Activated CD4-positive, alpha-beta T cell treated with anti-CD3 and anti-CD28 coated beads for 24 hours (primary cell): ENCODE measurements around the gene TCOF1.

Experiments used
- DNase-seq, 2 donors: peaks; one replicate each; pipeline ENCODE4 v3.0.0-alpha.2; 2020; ENCODE audit warnings: low read depth in 2 of 2

The TCOF1 gene

DNA sequence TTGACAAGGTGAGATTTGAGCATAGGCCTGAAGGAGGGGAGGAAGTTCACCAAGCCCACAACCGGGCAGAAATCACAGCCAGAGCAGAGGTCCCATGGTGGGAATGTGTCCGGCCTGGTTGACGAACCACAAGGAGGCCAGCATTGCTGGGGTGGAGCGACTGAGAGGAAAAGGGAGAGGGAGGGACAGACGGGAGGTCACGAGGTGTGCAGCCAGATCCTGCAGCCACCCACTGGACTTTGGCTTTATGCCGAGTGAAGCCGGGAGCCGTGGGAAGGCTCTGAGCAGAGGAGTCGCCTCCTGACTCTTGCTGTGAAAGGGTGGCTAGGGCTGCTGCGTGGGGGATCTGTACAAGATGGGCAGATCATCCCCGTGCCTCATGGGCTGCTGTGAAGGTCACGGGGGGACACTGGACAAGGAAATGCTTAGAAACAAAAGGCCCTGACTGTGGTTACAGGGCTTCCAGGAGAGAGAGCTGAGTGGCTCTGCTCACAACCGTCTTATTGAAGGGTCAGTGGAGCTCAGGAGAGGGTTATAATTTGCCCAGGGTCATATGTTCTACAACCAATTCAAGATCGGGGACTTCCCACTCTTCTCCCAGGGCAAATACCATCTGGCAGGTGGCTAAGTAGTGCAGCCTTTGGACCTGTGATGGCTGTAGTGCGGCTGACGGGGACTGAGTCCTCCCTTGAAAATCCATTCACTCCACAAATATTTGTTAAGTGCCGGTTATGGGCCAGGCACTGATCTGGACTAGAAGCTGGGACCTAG is 70.8 kb downstream of the TCOF1 start:
- DNase-seq, result no peak

DNA sequence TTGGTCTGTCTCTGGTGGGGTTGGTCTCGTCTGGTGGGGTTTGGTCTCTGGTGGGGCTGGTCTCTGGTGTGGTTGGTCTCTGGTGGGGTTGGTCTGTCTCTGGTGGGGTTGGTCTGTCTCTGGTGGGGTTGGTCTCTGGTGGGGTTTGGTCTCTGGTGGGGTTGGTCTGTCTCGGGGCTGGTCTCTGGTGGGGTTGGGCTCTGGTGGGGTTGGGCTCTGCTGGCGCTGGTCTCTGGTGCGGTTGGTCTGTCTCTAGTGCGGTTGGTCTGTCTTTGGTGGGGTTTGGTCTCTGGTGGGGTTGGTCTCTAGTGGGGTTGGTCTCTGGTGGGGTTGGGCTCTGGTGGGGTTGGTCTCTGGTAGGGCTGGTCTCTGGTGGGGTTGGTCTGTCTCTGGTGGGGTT is 71.5 kb downstream of the TCOF1 start:
- DNase-seq, result no peak

DNA sequence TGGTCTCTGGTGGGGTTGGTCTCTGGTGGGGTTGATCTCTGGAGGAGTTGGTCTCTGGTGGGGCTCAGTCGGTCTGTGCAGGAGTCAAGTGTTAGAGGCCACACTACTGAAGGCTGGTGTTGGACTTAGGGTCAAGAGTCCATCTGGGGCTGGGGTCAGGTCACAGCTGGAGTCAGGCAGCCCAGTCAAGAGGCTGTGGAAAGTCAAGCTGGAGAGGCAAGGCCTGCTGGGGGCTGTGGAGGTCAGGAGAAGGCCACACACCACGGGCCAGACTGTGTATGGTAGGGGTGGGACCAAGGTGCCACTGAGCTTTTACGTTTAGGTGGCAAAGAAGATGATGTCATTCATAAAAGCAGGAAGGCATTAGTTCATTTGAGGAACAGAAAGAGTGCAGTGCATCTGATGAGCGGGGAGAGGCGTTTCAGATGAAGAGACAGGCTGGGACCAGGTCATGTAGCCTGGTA is 71.9 kb downstream of the TCOF1 start:
- DNase-seq, result no peak

DNA sequence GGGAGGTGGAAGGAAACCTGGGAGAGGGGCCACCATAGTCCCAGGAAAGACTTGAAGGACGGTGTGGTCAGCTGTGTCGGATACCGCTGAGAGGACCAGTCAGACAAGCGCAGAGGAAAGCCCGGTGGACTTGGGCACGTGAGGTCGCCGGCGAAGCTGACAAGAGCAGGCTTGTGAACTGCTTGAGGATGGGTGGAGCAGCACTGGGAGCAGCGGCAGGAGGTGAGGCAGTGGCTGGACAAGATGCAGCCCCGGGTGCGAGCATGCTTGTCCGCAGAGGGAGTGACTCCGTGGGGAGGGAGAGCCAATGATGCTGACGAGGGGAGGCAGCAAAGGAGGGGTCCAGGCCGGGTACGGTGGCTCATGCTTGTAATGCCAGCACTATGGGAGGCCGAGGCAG is 73.6 kb downstream of the TCOF1 start:
- DNase-seq, result no peak

DNA sequence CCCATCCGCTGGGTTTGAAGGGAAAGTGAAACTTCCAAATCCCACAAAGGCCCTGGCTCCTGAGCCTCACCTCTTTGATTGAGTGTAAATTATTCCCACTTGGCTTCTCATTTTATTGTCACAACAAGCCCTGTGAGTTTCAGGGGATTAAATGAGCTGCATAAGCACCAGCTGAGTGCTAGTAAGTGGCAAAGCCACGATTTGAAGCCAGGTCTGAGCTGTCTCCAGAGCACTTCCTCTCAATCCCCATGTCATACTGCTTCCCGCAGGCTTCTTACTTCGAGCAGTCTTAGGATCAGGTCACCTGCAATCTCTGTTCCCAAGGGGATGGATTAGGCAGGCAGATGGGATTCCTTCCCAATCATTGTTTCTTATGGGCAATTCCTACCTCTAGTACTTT is 74.1 kb downstream of the TCOF1 start:
- no peak for DNase-seq

DNA sequence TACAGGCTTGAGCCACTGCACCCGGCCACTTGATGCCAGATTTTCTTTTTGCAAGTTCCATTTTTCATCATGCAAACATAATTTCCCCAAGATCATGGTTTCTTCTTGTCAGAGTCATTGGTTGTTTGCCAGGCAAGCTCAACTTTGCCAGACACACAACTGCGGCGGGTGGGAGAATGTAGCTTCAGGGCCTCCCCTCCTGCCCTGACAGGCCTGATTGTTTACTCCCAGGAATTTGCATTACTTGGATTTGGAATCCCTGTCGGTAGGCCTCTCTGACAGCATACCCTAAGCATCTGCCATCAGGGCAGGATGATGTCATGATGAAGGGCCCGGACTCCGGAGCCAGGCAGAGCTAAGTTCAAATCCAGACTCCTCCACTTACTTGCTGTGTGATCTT is 77.0 kb downstream of the TCOF1 start:
- no peak for DNase-seq

DNA sequence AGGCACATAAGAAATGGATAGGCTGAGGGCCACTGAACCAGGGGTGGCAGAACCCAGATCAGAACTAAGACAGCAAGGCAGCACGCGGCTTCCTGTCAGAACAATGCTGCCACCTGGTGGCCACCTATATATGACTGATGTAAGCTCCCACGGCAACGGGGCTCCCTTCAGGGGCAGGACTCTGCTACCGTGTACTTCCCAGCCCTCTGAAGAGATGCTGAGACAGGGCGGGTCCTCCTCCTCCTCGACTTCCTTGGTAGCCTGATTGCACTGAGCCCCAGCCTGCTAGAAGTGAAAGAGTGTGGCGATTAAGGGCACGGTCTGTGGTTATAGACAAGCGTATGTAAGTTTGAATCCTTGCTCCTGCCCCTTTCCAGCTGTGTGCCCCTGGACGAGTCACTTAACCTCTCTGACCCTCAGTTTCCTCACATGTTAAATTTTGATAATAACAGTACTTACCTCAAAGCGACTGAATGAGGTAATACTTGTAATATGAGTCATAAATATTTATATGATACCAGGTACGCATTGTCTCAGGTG is 78.7 kb downstream of the TCOF1 start:
- DNase-seq, result peak; percentile 90 to 93

DNA sequence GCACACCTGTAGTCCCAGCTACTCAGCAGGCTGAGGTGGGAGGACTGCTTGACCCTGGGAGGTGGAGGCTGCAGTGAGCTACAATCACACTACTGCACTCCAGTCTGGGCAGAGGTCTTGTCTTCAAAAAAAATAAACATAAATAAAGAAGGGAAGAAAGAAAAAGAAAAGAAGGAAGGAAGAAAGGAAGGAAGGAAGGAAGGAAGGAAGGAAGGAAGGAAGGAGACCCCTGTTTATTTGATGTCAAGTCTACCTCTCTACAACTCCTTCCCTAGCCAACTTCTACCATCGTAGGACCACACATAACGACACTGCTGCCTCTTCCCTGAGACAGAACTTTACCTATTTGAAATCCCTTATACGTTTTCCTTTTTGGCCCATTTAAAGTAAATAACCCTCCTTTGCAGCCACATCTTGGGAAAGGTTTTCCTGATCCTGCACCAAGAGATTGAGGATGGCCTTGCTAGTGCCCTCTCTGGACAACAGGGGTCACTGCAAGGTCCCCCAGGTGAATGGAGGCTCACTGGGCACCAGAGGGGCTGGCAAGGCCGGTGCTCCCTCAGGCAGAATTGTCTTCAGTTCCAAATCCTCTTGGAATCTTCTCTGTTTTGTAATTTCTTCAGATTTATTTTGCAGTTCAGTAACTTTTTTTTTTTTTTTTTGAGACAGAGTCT is 81.5 kb downstream of the TCOF1 start:
- DNase-seq, result no peak

DNA sequence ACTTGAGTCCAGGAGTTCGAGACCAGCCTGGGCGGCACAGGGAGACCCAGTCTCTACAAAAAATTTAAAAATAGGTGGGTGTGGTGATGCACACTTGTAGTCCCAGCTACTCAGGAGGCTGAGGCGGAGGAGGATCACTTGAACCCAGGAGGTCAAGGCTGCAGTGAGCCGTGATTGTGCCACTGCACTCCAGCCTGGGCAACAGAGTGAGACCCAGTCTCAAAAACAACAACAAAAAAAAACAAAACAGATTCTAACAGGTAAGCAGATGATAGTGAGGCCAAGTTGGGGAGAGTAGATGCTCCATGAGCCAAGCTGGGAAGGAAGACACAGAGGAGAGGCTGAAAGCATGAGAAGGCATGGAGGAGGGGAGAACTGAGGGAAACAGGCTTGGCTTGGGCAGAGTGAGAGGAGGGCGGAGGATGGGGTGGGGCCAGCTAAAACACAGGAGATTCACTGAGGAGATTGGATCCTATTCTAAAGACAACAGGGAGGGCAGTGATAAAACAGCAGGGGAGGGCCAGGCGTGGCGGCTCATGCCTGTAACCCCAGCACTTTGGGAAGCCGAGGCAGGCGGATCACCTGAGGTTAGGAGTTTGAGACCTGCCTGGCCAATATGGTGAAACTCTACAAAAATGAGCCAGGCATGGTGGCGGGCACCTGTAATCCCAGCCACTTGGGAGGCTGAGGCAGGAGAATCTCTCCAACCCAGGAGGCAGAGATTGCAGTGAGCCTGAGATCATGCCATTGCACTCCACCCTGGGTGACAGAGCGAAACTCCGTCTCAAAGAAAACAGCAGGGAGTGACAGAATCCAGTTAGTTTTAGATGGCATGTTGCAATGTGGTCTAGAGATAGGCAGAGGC is 83.7 kb downstream of the TCOF1 start:
- no peak for DNase-seq

DNA sequence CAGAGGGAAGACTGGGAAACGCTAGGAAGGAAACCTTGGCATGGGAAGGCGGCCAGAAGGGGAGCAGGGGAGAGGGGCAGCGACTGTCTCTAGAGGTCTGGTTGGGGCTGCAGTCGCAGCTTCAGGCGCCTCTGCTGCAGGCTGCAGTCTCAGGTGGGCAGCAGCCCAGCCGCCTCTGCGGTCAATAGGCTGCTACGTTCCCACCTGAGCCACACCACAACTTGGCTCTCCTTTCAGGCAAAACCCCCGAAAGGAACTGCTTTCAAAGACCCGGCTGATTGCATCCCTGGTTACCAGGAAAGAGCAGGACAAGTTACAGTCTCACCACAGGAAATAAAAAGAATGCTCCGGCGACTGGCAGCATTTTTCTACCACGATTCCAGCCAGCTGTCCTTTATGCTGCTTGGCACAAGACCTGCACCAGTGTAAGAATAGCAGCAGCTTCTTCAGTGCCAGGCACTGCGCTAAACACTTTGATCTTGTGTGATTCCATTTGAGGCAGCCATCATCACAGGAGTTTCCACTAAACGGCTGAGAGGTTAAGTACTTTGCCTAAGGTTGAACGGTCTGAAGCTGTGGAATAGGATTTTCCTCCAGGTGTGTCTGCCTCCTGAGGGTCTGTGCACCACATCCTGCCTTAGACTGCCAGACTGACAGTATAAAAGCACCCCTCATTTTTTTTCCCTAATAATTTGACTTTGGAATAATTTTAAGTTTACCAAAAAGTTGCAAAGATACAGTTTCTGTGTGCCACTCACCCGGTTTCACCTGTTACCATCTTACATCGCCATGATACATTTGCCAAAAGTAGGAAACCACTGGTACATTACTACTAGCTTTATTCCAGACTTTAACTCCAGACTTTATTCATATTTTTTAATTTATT is 84.6 kb downstream of the TCOF1 start:
- no peak for DNase-seq

DNA sequence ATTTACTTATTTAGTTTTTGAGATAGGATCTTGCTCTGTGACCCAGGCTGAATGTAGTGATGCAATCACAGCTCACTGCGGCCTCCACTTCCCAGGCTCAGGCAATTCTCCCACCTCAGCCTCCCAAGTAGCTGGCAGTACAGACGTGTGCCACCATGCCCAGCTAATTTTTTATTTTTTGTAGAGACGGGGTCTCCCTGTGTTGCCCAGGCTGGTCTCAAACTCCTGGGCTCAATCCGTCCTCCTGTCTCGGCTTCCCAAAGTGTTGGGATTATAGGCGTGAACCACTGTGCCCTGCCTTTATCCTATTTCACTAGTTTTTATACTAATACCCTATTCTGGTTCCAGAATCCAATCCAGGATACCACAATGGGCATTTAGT is 85.2 kb downstream of the TCOF1 start:
- DNase-seq, result no peak

DNA sequence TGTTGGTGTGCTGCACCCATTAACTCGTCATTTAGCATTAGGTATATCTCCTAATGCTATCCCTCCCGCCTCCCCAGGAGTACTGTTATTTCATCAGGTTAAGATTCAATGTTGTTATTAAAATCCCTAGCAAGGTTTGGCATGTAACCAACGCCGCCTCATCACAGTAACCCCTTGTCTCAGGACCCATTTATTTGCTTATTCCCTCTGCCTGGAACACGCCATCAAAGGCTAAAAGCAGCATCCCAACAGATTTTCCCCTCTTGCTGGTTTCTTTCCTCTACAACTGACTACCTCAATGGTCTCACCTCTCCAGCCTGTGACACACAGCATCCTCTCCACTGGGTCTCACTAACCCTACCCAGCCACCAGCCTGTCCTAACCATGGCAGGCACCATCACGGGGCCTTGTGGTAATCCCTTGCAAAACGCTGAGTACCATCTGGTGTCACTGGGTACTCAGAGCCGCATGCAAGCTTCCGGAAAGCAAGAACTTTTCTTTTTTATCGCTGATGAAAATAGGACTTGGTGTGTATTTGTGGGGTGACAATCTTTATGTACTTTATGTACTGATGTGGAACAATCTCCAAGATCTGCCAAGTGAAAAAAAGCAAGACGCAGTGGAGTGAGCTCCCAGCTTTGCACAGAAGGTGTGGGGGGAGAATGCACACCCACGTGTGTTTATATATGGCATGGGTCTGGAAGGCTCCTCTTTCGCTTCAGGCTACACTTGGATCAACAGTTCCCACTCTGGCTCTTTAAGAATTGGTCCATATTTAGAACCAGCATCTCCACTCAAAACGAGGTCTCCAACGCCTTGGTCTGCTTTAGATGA is 86.0 kb downstream of the TCOF1 start:
- DNase-seq, result no peak

DNA sequence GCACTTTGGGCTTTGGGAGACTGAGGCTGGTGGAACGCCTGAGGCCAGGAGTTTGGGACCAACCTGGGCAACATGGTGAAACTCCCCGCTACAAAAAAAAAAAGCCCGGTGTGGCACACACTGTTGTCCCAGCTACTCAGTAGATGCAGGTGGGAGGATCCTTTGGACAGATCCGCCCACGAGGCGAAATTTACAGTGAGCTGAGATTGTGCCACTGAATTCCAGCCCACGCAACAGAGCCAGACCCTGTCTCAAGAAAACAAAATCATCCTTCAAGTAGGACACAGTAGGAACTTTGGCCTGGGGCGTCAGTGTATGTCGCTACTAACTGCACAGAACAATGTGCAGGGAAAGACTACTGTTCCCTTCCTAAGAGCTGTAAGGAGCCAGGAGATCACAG is 87.3 kb downstream of the TCOF1 start:
- DNase-seq, result no peak

DNA sequence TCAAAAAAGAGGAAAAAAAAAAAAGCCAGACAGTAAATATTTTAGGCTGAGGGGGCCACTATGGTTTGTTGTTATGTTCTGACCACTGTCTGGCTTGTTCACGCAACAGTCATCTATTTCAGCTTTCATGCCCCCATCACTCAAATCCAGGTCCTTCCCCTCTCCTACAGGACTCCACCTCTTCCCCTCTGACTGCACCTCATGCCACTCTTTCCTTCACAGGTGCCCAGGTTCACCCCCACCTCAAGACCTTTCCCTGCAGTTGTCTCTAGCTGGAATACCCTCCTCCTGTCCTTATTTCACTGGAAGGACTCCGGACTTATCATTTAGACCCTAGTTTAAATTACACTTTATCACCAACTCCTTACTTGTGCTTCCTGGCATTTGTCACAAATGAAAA is 88.6 kb downstream of the TCOF1 start:
- DNase-seq, result no peak

DNA sequence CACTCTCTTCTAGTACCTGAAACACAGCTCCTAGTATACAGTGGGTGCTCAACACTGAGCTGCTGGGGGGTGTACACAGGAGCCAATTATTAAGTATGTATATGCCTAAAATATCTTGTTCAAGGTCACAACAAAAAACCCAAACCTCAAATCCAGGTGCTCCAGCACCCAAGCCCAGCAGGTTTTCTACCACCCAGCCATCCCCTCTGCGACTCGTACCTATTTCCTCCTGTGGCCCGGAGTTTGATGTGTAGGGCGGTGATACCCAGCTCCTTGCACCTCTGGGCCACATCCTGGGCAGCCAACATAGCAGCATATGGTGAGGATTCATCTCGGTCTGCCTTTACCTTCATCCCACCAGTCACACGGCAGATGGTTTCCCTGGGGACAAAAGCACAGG is 89.1 kb downstream of the TCOF1 start:
- DNase-seq, result no peak

DNA sequence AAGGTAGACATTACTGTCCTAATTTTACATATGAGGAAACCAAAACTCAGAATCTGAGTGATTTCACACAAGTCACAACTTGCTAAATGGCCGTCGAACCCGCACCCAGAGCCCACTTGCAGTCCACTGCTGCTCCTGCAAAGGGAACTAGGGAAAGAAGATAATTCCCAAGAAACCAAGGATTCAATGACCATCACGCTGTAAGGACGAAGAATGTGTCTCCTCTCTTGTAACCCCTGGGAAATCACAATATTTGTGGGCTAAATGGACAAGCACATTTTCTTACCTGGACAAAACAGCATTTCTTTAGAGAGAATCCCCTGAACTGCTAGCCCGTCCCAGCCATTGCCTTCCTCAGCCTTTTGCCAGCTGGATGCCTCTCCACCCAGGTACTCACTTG is 89.7 kb downstream of the TCOF1 start:
- DNase-seq, result no peak

DNA sequence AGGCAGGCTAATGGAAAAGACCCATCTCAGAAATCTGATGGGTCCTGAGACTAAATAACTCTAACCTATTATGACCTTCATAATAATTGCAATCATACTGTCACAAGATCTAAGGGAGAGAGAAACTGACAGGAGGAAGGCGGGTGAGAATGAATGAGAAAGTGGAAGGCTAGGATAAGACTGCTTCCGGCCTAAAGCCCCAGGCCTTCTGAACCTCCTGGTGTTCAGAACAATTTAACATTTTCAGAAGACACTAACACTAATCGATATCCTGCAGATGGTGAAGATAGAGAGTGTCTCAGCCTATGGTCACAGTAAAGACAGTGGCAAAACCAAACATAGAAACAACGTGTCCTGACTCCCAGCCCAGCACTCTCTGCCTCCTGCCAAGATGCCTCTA is 90.8 kb downstream of the TCOF1 start:
- no peak for DNase-seq

DNA sequence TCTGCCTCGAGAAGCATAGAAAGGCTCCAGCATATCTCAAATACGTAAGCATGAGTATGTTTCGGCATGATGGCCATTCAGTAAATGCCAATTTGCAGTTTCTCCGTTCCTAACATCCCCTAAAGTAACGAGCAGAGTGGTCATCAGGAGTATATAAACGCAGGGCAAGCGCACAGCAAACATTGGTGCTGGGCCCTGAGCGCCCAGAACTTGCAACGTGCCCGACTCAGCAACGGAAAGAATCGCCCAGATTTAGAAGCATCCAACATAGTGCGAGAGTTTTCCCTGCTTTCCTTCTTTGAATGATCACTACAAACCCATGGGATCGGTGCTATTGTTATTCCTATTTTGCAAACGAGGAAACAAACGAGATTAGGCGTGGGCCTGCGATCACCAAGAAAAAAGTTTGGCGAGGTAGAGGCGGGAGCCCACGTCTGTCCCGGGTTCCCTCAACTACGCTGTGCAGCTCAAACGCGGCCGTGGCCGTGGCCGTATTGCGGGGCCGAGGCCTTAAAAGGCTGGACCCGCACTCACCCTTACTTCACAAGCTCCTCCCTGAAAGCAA is 91.5 kb downstream of the TCOF1 start:
- no peak for DNase-seq
